Astrocyte of the spinal cord (primary cell): ENCODE data around the gene CACNA1E.
A peak's percentile ranks its signal among the peaks of the same experiment; 100 is the strongest.

Experiments
- DNase-seq: peaks from one replicate; pipeline ENCODE4 v3.0.0; 2011; ENCODE audit warnings: low read depth, low spot score
- H3K4me3 ChIP-seq: 2 replicates; pipeline ENCODE4 v1.5.1; 2011; ENCODE audit warnings: low read depth, mild to moderate bottlenecking, low read length, moderate library complexity
- CTCF ChIP-seq: IDR thresholded peaks from 2 replicates; pipeline ENCODE4 v1.5.1; 2012; ENCODE audit warnings: low read depth, mild to moderate bottlenecking, low read length, inconsistent platforms
- in situ Hi-C: cut with HindIII; loops from 2 replicates; pipeline ENCODE4 v1.10.0; 2017; ENCODE audit warnings: low sequenced_read_pairs

The CACNA1E gene

GRCh38 chr1:181458419-181458818 lies 24.9 kb upstream of the CACNA1E start:
- in situ Hi-C loops: no loop called here
- DNase-seq: no peak
- TF ChIP-seq CTCF: no peak
- H3K4me3 ChIP-seq: no peak overlapping the region

- no peak for TF ChIP-seq CTCF
- H3K4me3 ChIP-seq: no peak overlapping the region
- in situ Hi-C loops: no loop called here
- no peak for DNase-seq
These were observed 24.2 kb upstream of the CACNA1E start for GRCh38 chr1:181459067-181459466.

GRCh38 chr1:181469829-181470228 lies 13.5 kb upstream of the CACNA1E start:
- no peak for TF ChIP-seq CTCF
- in situ Hi-C loops: no loop called here
- peak; percentile 42 for DNase-seq
- H3K4me3 ChIP-seq: no peak overlapping the region

GRCh38 chr1:181475580-181475979 lies 7.7 kb upstream of the CACNA1E start:
- DNase-seq: no peak
- no peak overlapping the region for H3K4me3 ChIP-seq
- in situ Hi-C loops: no loop called here
- TF ChIP-seq CTCF: no peak

GRCh38 chr1:181476581-181476980 lies 6.7 kb upstream of the CACNA1E start:
- no peak overlapping the region for H3K4me3 ChIP-seq
- DNase-seq: no peak
- in situ Hi-C loops: no loop called here
- no peak for TF ChIP-seq CTCF

- no peak overlapping the region for H3K4me3 ChIP-seq
- DNase-seq: no peak
- TF ChIP-seq CTCF: no peak
- in situ Hi-C loops: no loop called here
These were observed 5.0 kb upstream of the CACNA1E start for GRCh38 chr1:181478306-181478705.
